GM23248 (cell line): ENCODE results near the gene WDR35. TPM values are rescaled to one million over a fixed set of nuclear protein-coding genes. Genes with fewer than 3 reads are reported as not detected.

ENCODE experiments used
- DNase-seq: peaks from one replicate; pipeline ENCODE4 v3.0.0-alpha.2; 2015
- H2AFZ ChIP-seq: fragments of 200-600 bp; sonication (generic); 2 replicates; pipeline ENCODE4 v1.6.1; 2016; ENCODE audit warnings: antibody characterized with exemption
- H3F3A ChIP-seq: fragments of 200-600 bp; sonication (generic); 2 replicates; pipeline ENCODE4 v1.6.1; 2016; ENCODE audit warnings: mild to moderate bottlenecking, antibody characterized with exemption, mixed run types; ENCODE audit not compliant: insufficient read depth
- H3K27ac ChIP-seq: fragments of 200-600 bp; sonication (generic); 2 replicates; pipeline ENCODE4 v1.5.1; 2016; ENCODE audit warnings: mild to moderate bottlenecking
- H3K27me3 ChIP-seq: fragments of 200-600 bp; sonication (generic); replicated peaks from 2 replicates; pipeline ENCODE4 v1.6.1; 2016; ENCODE audit warnings: mild to moderate bottlenecking; ENCODE audit not compliant: insufficient read depth
- H3K36me3 ChIP-seq: fragments of 200-600 bp; sonication (generic); 2 replicates; pipeline ENCODE4 v1.6.1; 2016; ENCODE audit warnings: low read depth, mild to moderate bottlenecking
- H3K4me1 ChIP-seq: fragments of 200-600 bp; sonication (generic); 2 replicates; pipeline ENCODE4 v1.6.1; 2016; ENCODE audit warnings: mild to moderate bottlenecking; ENCODE audit not compliant: insufficient read depth
- H3K4me2 ChIP-seq: fragments of 200-600 bp; sonication (generic); one replicate; pipeline ENCODE4 v1.6.1; 2016; ENCODE audit warnings: mild to moderate bottlenecking; ENCODE audit not compliant: unreplicated experiment
- H3K4me3 ChIP-seq: fragments of 200-600 bp; sonication (generic); 2 replicates; pipeline ENCODE4 v1.5.1; 2016; ENCODE audit warnings: mild to moderate bottlenecking
- H3K79me2 ChIP-seq: fragments of 200-600 bp; sonication (generic); 2 replicates; pipeline ENCODE4 v1.6.1; 2016; ENCODE audit warnings: mild to moderate bottlenecking; ENCODE audit not compliant: insufficient read depth
- H3K9ac ChIP-seq: fragments of 200-600 bp; sonication (generic); 2 replicates; pipeline ENCODE4 v1.6.1; 2016; ENCODE audit warnings: mild to moderate bottlenecking
- H3K9me2 ChIP-seq: fragments of 200-600 bp; sonication (generic); 2 replicates; pipeline ENCODE4 v1.6.1; 2016; ENCODE audit warnings: mixed run types, mild to moderate bottlenecking, moderate library complexity; ENCODE audit not compliant: insufficient read depth
- H3K9me3 ChIP-seq: fragments of 200-600 bp; sonication (generic); one replicate; pipeline ENCODE4 v1.6.1; 2017; ENCODE audit warnings: low read depth
- H4K20me1 ChIP-seq: fragments of 200-600 bp; sonication (generic); 2 replicates; pipeline ENCODE4 v1.6.0; 2016; ENCODE audit not compliant: insufficient read depth
- EZH2 ChIP-seq: fragments of 200-600 bp; sonication (generic); IDR thresholded peaks from 2 replicates; pipeline ENCODE4 v1.6.1; 2018; ENCODE audit warnings: antibody characterized with exemption, mild to moderate bottlenecking; ENCODE audit not compliant: insufficient read depth, poor library complexity, severe bottlenecking
- EZH2phosphoT487 ChIP-seq: fragments of 200-600 bp; sonication (generic); IDR thresholded peaks from 2 replicates; pipeline ENCODE4 v1.6.1; 2018; ENCODE audit warnings: antibody characterized with exemption, moderate library complexity, mild to moderate bottlenecking, low read depth; ENCODE audit not compliant: insufficient read depth
- WGBS, 2 experiments: methylation state at CpG; one replicate each; pipeline ENCODE4 v1.1.6; 2015 to 2017; ENCODE audit warnings: low lambda C conversion rate in 2 of 2, low coverage in 1 of 2; ENCODE audit errors: missing lambda C conversion rate in 2 of 2; 5-methylcytosine and 5-hydroxymethylcytosine counted together
- in situ Hi-C: fragments of 300-500 bp; cut with MboI; formaldehyde crosslinking; loops from 2 replicates; pipeline ENCODE4 v1.15.0; 2020
- polyA plus RNA-seq: library from polyadenylated mRNA; unstranded; fragments of >200 nt; fragmentation: Nextera tagmentation; extraction: Ambion mirVana; gene quantifications from 2 replicates; pipeline ENCODE4 v1.2.1, GENCODE V29; 2016
- total RNA-seq: library from RNA; depleted of rRNA; stranded (reverse); fragments of >200 nt; shearing (Covaris generic); gene quantifications from 2 replicates; pipeline ENCODE4 v1.2.3, GENCODE V29; 2014; rRNA removed

The WDR35 gene
- total and polyA plus RNA-seq, 2 experiments from 2014 or later: 3.2 to 7.3 TPM

DNA sequence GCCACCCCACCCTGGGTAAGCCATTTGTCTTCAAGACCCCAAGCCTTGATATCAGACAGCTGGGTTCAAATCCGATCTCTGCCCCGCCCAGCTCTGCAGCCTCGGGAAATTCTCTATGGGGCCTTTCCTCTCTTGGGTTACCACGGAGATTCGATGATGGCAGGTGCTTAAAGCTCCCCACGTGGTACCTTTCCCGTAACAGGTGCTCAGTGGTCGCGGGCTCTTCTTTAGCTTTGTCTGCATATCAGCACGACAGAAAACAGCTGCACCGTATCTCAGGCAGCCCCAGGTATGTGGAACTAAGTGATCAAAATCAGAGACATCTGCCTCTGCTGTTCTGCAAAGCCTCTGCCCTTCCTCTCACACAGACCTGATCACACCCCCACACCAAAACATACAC lies 125.5 kb downstream of the WDR35 start:
- no peaks in the 10 kb centered on the region for H3K27me3 ChIP-seq
- H3K9ac ChIP-seq: no peak overlapping the region
- H3K4me2 ChIP-seq: no peak overlapping the region
- TF ChIP-seq EZH2: no peak
- TF ChIP-seq EZH2phosphoT487: no peak
- H3K9me3 ChIP-seq: no peaks in the 10 kb centered on the region
- H3K9me2 ChIP-seq: no peaks in the 10 kb centered on the region
- no peak overlapping the region for H2AFZ ChIP-seq
- no peak overlapping the region for H3K27ac ChIP-seq
- peaks cover 4% of the 10 kb centered on the region; the same call in 1 of the 2 replicates for H3K4me1 ChIP-seq
- no peaks in the 10 kb centered on the region for H3K79me2 ChIP-seq
- WGBS, 2 experiments: 81 to 86% methylated on average over 11 of the region's 11 CpGs
- DNase-seq: no peak
- no peaks in the 10 kb centered on the region for H4K20me1 ChIP-seq
- no peaks in the 10 kb centered on the region for H3K36me3 ChIP-seq
- no peak overlapping the region for H3K4me3 ChIP-seq
- no peaks in the 10 kb centered on the region for H3F3A ChIP-seq
- in situ Hi-C loops: loop anchor here (5.0 to 25.0 kb wide), 5 partner anchors 492 to 1450 kb away; no protein-coding TSS in a partner anchor

DNA sequence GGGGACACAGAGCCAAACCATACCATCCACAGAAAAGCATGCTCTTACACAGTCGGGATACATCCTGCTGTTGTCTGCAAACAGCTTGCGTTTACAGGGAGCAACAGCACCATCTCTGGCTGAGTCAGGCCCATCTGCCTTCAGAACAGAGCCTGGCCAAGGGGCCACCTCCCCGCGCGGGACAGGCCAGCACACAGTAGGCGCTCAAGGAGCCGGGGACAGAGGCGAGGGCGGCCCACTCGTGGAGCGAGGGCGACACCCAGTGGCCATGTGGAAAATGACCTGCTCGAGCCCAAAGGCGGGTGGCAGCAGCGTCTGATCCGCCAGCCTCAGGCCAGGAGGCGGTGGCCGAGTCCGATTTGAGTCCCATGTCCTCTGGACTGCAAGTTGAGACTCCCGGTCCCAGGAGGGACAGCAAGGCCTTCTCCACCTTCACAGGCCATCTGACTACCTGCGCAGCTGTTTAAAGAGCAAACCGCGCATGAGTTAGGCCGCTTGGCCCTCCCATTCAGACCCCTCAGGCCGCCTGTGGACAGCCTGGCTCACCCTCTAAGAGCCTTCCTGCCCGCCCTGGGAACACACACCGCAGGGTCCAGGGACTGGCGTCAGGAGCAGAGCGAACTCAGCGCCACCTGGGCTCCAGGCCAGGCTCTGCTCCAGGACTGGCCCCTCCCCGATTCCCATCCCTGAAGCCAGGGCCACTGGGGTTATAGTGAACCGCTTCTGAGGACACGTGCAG lies 126.4 kb downstream of the WDR35 start:
- H3K79me2 ChIP-seq: no peaks in the 10 kb centered on the region
- peaks cover 3% of the 10 kb centered on the region; the same call in 1 of the 2 replicates for H3K4me1 ChIP-seq
- H3K4me2 ChIP-seq: peak overlapping the region; percentile 7
- H3K9me3 ChIP-seq: no peaks in the 10 kb centered on the region
- H3F3A ChIP-seq: no peaks in the 10 kb centered on the region
- no peaks in the 10 kb centered on the region for H3K9me2 ChIP-seq
- H3K4me3 ChIP-seq: no peak overlapping the region; the same call in 1 of the 2 replicates
- DNase-seq: peak; percentile 70
- no peak for TF ChIP-seq EZH2phosphoT487
- TF ChIP-seq EZH2: no peak
- no peaks in the 10 kb centered on the region for H4K20me1 ChIP-seq
- in situ Hi-C loops: loop anchor here (5.0 to 25.0 kb wide), 5 partner anchors 491 to 1449 kb away; no protein-coding TSS in a partner anchor
- 29 to 31% methylated on average over 30 to 33 of the region's 33 CpGs for WGBS, 2 experiments
- no peak overlapping the region for H3K9ac ChIP-seq
- H2AFZ ChIP-seq: no peak overlapping the region
- H3K27me3 ChIP-seq: no peaks in the 10 kb centered on the region
- H3K36me3 ChIP-seq: no peaks in the 10 kb centered on the region
- no peak overlapping the region for H3K27ac ChIP-seq

DNA sequence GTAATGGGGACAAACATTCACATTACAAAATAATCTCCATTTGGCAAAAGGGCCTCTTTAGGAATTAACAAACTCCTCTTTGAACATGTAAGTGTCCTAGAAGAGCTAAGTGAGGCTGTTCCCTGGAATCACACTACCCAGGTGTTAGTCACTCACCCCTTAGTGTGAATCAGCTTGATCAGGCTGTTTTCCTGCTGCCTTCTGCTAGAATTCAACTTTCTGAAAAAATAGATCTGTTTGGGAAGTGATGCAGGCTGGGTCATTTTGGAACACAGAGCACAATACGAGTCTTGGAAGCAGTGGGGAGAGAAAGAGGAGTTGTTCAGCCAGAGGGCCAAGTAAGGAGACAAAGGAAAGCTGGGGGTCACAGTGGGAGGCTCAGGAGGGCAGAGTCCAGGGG lies 128.1 kb downstream of the WDR35 start:
- Histone ChIP-seq H2AFZ (no peak overlapping the region), H3K27ac (no peak overlapping the region), H3K9me3 (no peaks in the 10 kb centered on the region), H3K4me3 (no peak overlapping the region), H3K4me1 (peaks cover 6% of the 10 kb centered on the region; the same call in 1 of the 2 replicates), H3K4me2 (no peak overlapping the region), H3K27me3 (no peaks in the 10 kb centered on the region), H3K9ac (no peak overlapping the region), H3K79me2 (no peaks in the 10 kb centered on the region), H4K20me1 (no peaks in the 10 kb centered on the region), H3K9me2 (no peaks in the 10 kb centered on the region), H3K36me3 (no peaks in the 10 kb centered on the region), H3F3A (no peaks in the 10 kb centered on the region)
- 30 to 48% methylated on average over 1 of the region's 1 CpG for WGBS, 2 experiments
- TF ChIP-seq EZH2phosphoT487 (no peak), EZH2 (no peak)
- in situ Hi-C loops: loop anchor here (5.0 to 25.0 kb wide), 5 partner anchors 490 to 1447 kb away; no protein-coding TSS in a partner anchor
- DNase-seq: peak; percentile 71

Other genes starting within 250 kb of the WDR35 start
- gene TTC32, start 88.1 kb downstream of the WDR35 start, total RNA-seq: 1.5 TPM in 1 of 2 replicates, not detected in the other
- 6.4 and 6.8 TPM in 2 replicates for gene TTC32, start 88.1 kb downstream of the WDR35 start, polyA plus RNA-seq
- 0.25 and 0.54 TPM in 2 replicates for gene MATN3, start 22.6 kb upstream of the WDR35 start, total RNA-seq
- 1.7 and 2.0 TPM in 2 replicates for gene MATN3, start 22.6 kb upstream of the WDR35 start, polyA plus RNA-seq
- gene LAPTM4A, start 61.5 kb upstream of the WDR35 start, total RNA-seq: 363 and 372 TPM in 2 replicates
- gene LAPTM4A, start 61.5 kb upstream of the WDR35 start, polyA plus RNA-seq: 752 and 760 TPM in 2 replicates
- gene SDC1, start 235.0 kb upstream of the WDR35 start, total RNA-seq: 32.5 and 33.1 TPM in 2 replicates
- 24.5 and 25.6 TPM in 2 replicates for gene SDC1, start 235.0 kb upstream of the WDR35 start, polyA plus RNA-seq